CD14-positive monocyte (primary cell): ENCODE data around the gene KCNRG. TPM values are rescaled to one million over a fixed set of nuclear protein-coding genes. Genes with fewer than 3 reads are reported as not detected.
"Not testable (repeated sequence)": the region's sequence is repeated elsewhere in the genome, so short reads cannot be mapped to it uniquely, and the experiment has no call there.

Source experiments
- DNase-seq, 3 donors: peaks; one replicate each; pipeline ENCODE4 v3.0.0-alpha.2; 2011 to 2022
- H2AFZ ChIP-seq: 2 replicates; pipeline ENCODE4 v1.6.0; 2012; ENCODE audit warnings: mild to moderate bottlenecking, low read depth, low read length, inconsistent platforms; ENCODE audit not compliant: insufficient read depth, poor library complexity, severe bottlenecking
- H3K27ac ChIP-seq, 2 donors: 1 replicate in 1 of 2; 2 replicates in 1 of 2; pipeline ENCODE4 v1.5.1; 2012 to 2013; ENCODE audit warnings: low read length in 2 of 2, control low read depth in 1 of 2, inconsistent platforms in 1 of 2, low read depth in 1 of 2, mild to moderate bottlenecking in 1 of 2
- H3K27me3 ChIP-seq, 2 donors: one replicate each; pipeline versions ENCODE4 v1.6.0 to v1.6.1; 2011 to 2013; ENCODE audit warnings: low read length in 2 of 2; ENCODE audit not compliant: control insufficient read depth in 2 of 2, insufficient read depth in 2 of 2
- H3K36me3 ChIP-seq, 2 donors: replicated peaks in 1 of 2; 1 replicate in 1 of 2; 2 replicates in 1 of 2; pipeline versions ENCODE4 v1.5.1 to v1.6.1; 2012 to 2013; ENCODE audit warnings: low read length in 2 of 2, control low read depth in 1 of 2, inconsistent platforms in 1 of 2, mild to moderate bottlenecking in 1 of 2; ENCODE audit not compliant: insufficient read depth in 2 of 2, control insufficient read depth in 1 of 2
- H3K4me1 ChIP-seq, 2 donors: 1 replicate in 1 of 2; 2 replicates in 1 of 2; pipeline versions ENCODE4 v1.5.1 to v1.6.1; 2012 to 2013; ENCODE audit warnings: low read length in 2 of 2, control low read depth in 1 of 2, inconsistent platforms in 1 of 2, mild to moderate bottlenecking in 1 of 2, moderate library complexity in 1 of 2; ENCODE audit not compliant: insufficient read depth in 2 of 2, control insufficient read depth in 1 of 2
- H3K4me2 ChIP-seq: replicated peaks from 2 replicates; pipeline ENCODE3; 2012; ENCODE audit warnings: low read length, moderate library complexity, mild to moderate bottlenecking; ENCODE audit not compliant: poor library complexity, severe bottlenecking; ENCODE audit errors: extremely low read depth
- H3K4me3 ChIP-seq, 3 experiments: fragments of 200-600 bp in 1 of 3; sonication (generic) in 1 of 3; replicated peaks in 1 of 3; 1 replicate in 2 of 3; 2 replicates in 1 of 3; pipeline ENCODE4 v1.5.1; 2011 to 2013; ENCODE audit warnings: low read length in 3 of 3, mild to moderate bottlenecking in 3 of 3, control low read depth in 2 of 3, low read depth in 2 of 3, inconsistent platforms in 1 of 3, moderate library complexity in 1 of 3
- H3K79me2 ChIP-seq: 2 replicates; pipeline ENCODE4 v1.6.0; 2012; ENCODE audit warnings: mild to moderate bottlenecking, control low read depth, inconsistent platforms, low read length, moderate library complexity; ENCODE audit not compliant: insufficient read depth
- H3K9ac ChIP-seq: 2 replicates; pipeline ENCODE4 v1.6.0; 2017; ENCODE audit warnings: low read length, mild to moderate bottlenecking; ENCODE audit not compliant: insufficient read depth, poor library complexity, severe bottlenecking
- H3K9me3 ChIP-seq, 2 donors: replicated peaks in 1 of 2; 1 replicate in 1 of 2; 2 replicates in 1 of 2; pipeline versions ENCODE4 v1.5.1 to v1.6.1; 2012 to 2013; ENCODE audit warnings: low read length in 2 of 2, control low read depth in 1 of 2; ENCODE audit not compliant: control insufficient read depth in 1 of 2, insufficient read depth in 1 of 2
- H4K20me1 ChIP-seq: 2 replicates; pipeline ENCODE4 v1.6.0; 2012; ENCODE audit warnings: mild to moderate bottlenecking, low read length, control low read depth, moderate library complexity; ENCODE audit not compliant: insufficient read depth
- H3K27ac Mint-ChIP-seq, 7 donors: one replicate each; pipeline ENCODE4 v1.8.0; 2020; ENCODE audit warnings: mild to moderate bottlenecking in 7 of 7, mixed read lengths in 7 of 7, moderate library complexity in 6 of 7, inconsistent platforms in 2 of 7
- H3K27me3 Mint-ChIP-seq, 3 donors: one replicate each; pipeline ENCODE4 v1.8.0; 2021 to 2022; ENCODE audit warnings: low read depth in 3 of 3, mild to moderate bottlenecking in 3 of 3, mixed read lengths in 3 of 3, moderate library complexity in 3 of 3, inconsistent platforms in 1 of 3
- H3K36me3 Mint-ChIP-seq, 2 donors: one replicate each; pipeline ENCODE4 v1.8.0; 2020; ENCODE audit warnings: mixed read lengths in 2 of 2, inconsistent platforms in 1 of 2, mild to moderate bottlenecking in 1 of 2
- H3K4me1 Mint-ChIP-seq: one replicate; pipeline ENCODE4 v1.8.0; 2020; ENCODE audit warnings: mild to moderate bottlenecking, mixed read lengths
- H3K4me3 Mint-ChIP-seq, 2 donors: one replicate each; pipeline ENCODE4 v1.8.0; 2020; ENCODE audit warnings: mild to moderate bottlenecking in 2 of 2, mixed read lengths in 2 of 2, moderate library complexity in 1 of 2
- H3K9me3 Mint-ChIP-seq, 7 donors: one replicate each; pipeline ENCODE4 v1.8.0; 2020 to 2022; ENCODE audit warnings: mixed read lengths in 7 of 7, mild to moderate bottlenecking in 6 of 7, moderate library complexity in 6 of 7, inconsistent platforms in 2 of 7
- WGBS: methylation state at CpG from one replicate; pipeline ENCODE4 v1.1.5; 2013; ENCODE audit warnings: missing lambda C conversion rate; ENCODE audit not compliant: insufficient coverage; 5-methylcytosine and 5-hydroxymethylcytosine counted together
- intact Hi-C, 2 donors: fragments of 100-400 bp; cut with micrococcal nuclease; formaldehyde crosslinking; loops; one replicate each; pipeline versions ENCODE4 v1.15.0 to v1.15.1; 2023
- polyA plus RNA-seq, 3 donors: library from polyadenylated mRNA; depleted of rRNA in 1 of 3; unstranded in 2 of 3; stranded (reverse) in 1 of 3; fragments of 300-500 nt in 2 of 3; fragments of >200 nt in 1 of 3; fragmentation: Illumina TruSeq in 2 of 3; gene quantifications; 1 replicate in 2 of 3; 2 replicates in 1 of 3; pipeline ENCODE4 v1.2.3, GENCODE V29; 2012 to 2021
- TF ChIP-seq, protein P1 (sequence below): fragments of 200-600 bp; IDR thresholded peaks from one replicate; pipeline ENCODE4 v1.8.0; 2022; ENCODE audit warnings: antibody characterized with exemption, mild to moderate bottlenecking

KCNRG gene
- polyA plus RNA-seq, 3 donors = 0.15 to 0.29 TPM; not detected in 1

GRCh38 chr13:50060718-50061117, 45.5 kb downstream of the KCNRG start:
- no peak overlapping the region for H2AFZ ChIP-seq
- no peaks in the 10 kb centered on the region for H3K27me3 Mint-ChIP-seq
- H3K27ac Mint-ChIP-seq = peak overlapping the region in 3 of 7 donors; percentile 41 to 85 (median 65)
- peak overlapping the region in 1 of 2 donors; percentile 37 for H3K27ac ChIP-seq
- intact Hi-C loops = loop anchor here in 1 of 2 donors (10.0 kb wide), 1 partner anchor 56 kb away; no protein-coding TSS in a partner anchor
- H3K79me2 ChIP-seq = peaks cover 89% of the 10 kb centered on the region
- no peaks in the 10 kb centered on the region for H3K4me1 ChIP-seq
- no CpG with 5 or more reads among the region's 1 CpG for WGBS
- peaks cover 34 to 80% of the 10 kb centered on the region in 2 donors for H3K36me3 ChIP-seq
- no peak overlapping the region for H3K4me2 ChIP-seq
- no peaks in the 10 kb centered on the region for H3K27me3 ChIP-seq
- no peak overlapping the region for H3K4me3 Mint-ChIP-seq
- no peak overlapping the region for H3K9ac ChIP-seq
- H4K20me1 ChIP-seq = peaks cover 87% of the 10 kb centered on the region
- no peaks in the 10 kb centered on the region for H3K9me3 ChIP-seq
- no peaks in the 10 kb centered on the region for H3K9me3 Mint-ChIP-seq
- H3K4me3 ChIP-seq = no peak overlapping the region
- H3K36me3 Mint-ChIP-seq = peaks cover 34 to 45% of the 10 kb centered on the region in 2 donors
- no peak for DNase-seq
- TF ChIP-seq, protein P1, sequence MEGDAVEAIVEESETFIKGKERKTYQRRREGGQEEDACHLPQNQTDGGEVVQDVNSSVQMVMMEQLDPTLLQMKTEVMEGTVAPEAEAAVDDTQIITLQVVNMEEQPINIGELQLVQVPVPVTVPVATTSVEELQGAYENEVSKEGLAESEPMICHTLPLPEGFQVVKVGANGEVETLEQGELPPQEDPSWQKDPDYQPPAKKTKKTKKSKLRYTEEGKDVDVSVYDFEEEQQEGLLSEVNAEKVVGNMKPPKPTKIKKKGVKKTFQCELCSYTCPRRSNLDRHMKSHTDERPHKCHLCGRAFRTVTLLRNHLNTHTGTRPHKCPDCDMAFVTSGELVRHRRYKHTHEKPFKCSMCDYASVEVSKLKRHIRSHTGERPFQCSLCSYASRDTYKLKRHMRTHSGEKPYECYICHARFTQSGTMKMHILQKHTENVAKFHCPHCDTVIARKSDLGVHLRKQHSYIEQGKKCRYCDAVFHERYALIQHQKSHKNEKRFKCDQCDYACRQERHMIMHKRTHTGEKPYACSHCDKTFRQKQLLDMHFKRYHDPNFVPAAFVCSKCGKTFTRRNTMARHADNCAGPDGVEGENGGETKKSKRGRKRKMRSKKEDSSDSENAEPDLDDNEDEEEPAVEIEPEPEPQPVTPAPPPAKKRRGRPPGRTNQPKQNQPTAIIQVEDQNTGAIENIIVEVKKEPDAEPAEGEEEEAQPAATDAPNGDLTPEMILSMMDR = no peak
- H3K4me1 Mint-ChIP-seq = peaks cover 6% of the 10 kb centered on the region

GRCh38 chr13:50062336-50062735, 47.1 kb downstream of the KCNRG start:
- H3K27ac ChIP-seq, H3K27me3 Mint-ChIP-seq, H3K4me3 ChIP-seq, H2AFZ ChIP-seq, H3K27me3 ChIP-seq, H3K9ac ChIP-seq, H3K4me3 Mint-ChIP-seq, H3K9me3 Mint-ChIP-seq, H3K4me1 Mint-ChIP-seq, H3K4me2 ChIP-seq, H3K4me1 ChIP-seq, DNase-seq, H3K9me3 ChIP-seq: not testable (repeated sequence)
- intact Hi-C loops = loop anchor here in 1 of 2 donors (10.0 kb wide), 1 partner anchor 58 kb away; no protein-coding TSS in a partner anchor
- H3K79me2 ChIP-seq = peaks cover 90% of the 10 kb centered on the region
- peaks cover 45 to 82% of the 10 kb centered on the region in 2 donors for H3K36me3 ChIP-seq
- no CpG with 5 or more reads among the region's 7 CpGs for WGBS
- H4K20me1 ChIP-seq = peaks cover 89% of the 10 kb centered on the region
- H3K27ac Mint-ChIP-seq = peak overlapping the region in 1 of 7 donors; percentile 37
- H3K36me3 Mint-ChIP-seq = peaks cover 40 to 54% of the 10 kb centered on the region in 2 donors
